Upper lobe of left lung (tissue), 6 donors: ENCODE data around the gene PCDH1. TPM values are rescaled to one million over a fixed set of nuclear protein-coding genes. Genes with fewer than 3 reads are reported as not detected.

Experiments
- ATAC-seq, 2 donors: fragments of 200-7000 bp; cut with Tn5 transposase; one replicate each; pipeline ENCODE4 v1.9.1; 2022; ENCODE audit warnings: mild to moderate bottlenecking in 2 of 2, moderate library complexity in 2 of 2; ENCODE audit not compliant: low FRiP score in 2 of 2
- DNase-seq, 2 donors: peaks; one replicate each; pipeline ENCODE4 v3.0.0-alpha.2; 2019 to 2020
- H3K27ac ChIP-seq, 4 donors: fragments of 200-600 bp; sonication (generic); one replicate each; pipeline ENCODE4 v1.5.1; 2016 to 2019
- H3K27me3 ChIP-seq, 4 donors: fragments of 200-600 bp; sonication (generic); one replicate each; pipeline ENCODE4 v1.5.1; 2017 to 2019
- H3K36me3 ChIP-seq, 4 donors: fragments of 200-600 bp; sonication (generic); one replicate each; pipeline ENCODE4 v1.5.1; 2016 to 2019
- H3K4me1 ChIP-seq, 4 donors: fragments of 200-600 bp; sonication (generic); one replicate each; pipeline ENCODE4 v1.5.1; 2018 to 2019
- H3K4me3 ChIP-seq, 4 donors: fragments of 200-600 bp; sonication (generic); one replicate each; pipeline ENCODE4 v1.5.1; 2017 to 2019; ENCODE audit warnings: mild to moderate bottlenecking in 2 of 4, moderate library complexity in 1 of 4
- H3K9me3 ChIP-seq, 4 donors: fragments of 200-600 bp; sonication (generic); one replicate each; pipeline ENCODE4 v1.5.1; 2018 to 2019
- CTCF ChIP-seq, 6 experiments: fragments of 450-650 bp in 4 of 6; fragments of 200-600 bp in 2 of 6; sonication (generic) in 2 of 6; IDR thresholded peaks; one replicate each; pipeline ENCODE4 v1.5.1; 2016 to 2019; ENCODE audit warnings: antibody characterized with exemption in 6 of 6
- EP300 ChIP-seq, 4 donors: sonication (generic); formaldehyde crosslinking; IDR thresholded peaks; one replicate each; pipeline ENCODE4 v1.5.1; 2017; ENCODE audit warnings: antibody characterized with exemption in 4 of 4, control low read depth in 2 of 4
- POLR2A ChIP-seq, 4 donors: fragments of 450-650 bp; IDR thresholded peaks; one replicate each; pipeline ENCODE4 v1.5.1; 2016 to 2017; ENCODE audit warnings: antibody characterized with exemption in 4 of 4, mild to moderate bottlenecking in 2 of 4
- POLR2AphosphoS5 ChIP-seq, 2 donors: sonication (generic); formaldehyde crosslinking; IDR thresholded peaks; one replicate each; pipeline ENCODE4 v1.5.1; 2017; ENCODE audit warnings: antibody characterized with exemption in 2 of 2
- WGBS, 2 donors: methylation state at CpG; one replicate each; pipeline ENCODE4 v1.1.5; 2017 to 2018; 5-methylcytosine and 5-hydroxymethylcytosine counted together
- total RNA-seq, 6 donors: library from RNA; depleted of rRNA in 4 of 6; stranded (reverse); fragments of >200 nt in 4 of 6; gene quantifications; one replicate each; pipeline versions ENCODE4 v1.1.0 to v1.2.1, GENCODE V29; 2016 to 2021
- donor health status: DM: no; HTN: no; CAD: no; lungs with moderate emphysema.
- donor health status: DM: no; HTN: yes; CAD: no; lungs with severe emphysema.

The PCDH1 gene
- total RNA-seq, 6 donors from 2014 or later, result 41.3 to 133 (median 81.6) TPM

- no peak for TF ChIP-seq POLR2AphosphoS5 (IDR thresholded peaks at IDR 0.05)
- TF ChIP-seq POLR2A (IDR thresholded peaks at IDR 0.05), result no peak
- no peak for TF ChIP-seq CTCF (IDR thresholded peaks at IDR 0.05)
- no peak for TF ChIP-seq EP300 (IDR thresholded peaks at IDR 0.05)
- ATAC-seq, result no peak
- WGBS, 2 donors, result 38 to 82% methylated on average over 2 of the region's 2 CpGs
These were observed 43.9 kb downstream of the PCDH1 start for GRCh38 chr5:141834331-141834730.

GRCh38 chr5:141832131-141832530, 46.1 kb downstream of the PCDH1 start:
- DNase-seq (no peak), ATAC-seq (no peak)
- Histone ChIP-seq H3K27me3 (no peaks in the 10 kb centered on the region), H3K4me3 (no peak overlapping the region), H3K4me1 (peaks cover 28 to 40% (median 37%) of the 10 kb centered on the region in 4 donors), H3K36me3 (no peaks in the 10 kb centered on the region), H3K9me3 (no peaks in the 10 kb centered on the region), H3K27ac (peak overlapping the region; percentile 15 to 95 (median 64))
- no peak for TF ChIP-seq EP300 (IDR thresholded peaks at IDR 0.05)
- WGBS, 2 donors, result 89 to 90% methylated on average over 4 of the region's 4 CpGs

More at GRCh38 chr5:141834331-141834730, 43.9 kb downstream of the PCDH1 start:
- no peaks in the 10 kb centered on the region for H3K9me3 ChIP-seq
- H3K4me1 ChIP-seq, result peaks cover 33 to 60% (median 47%) of the 10 kb centered on the region in 4 donors
- no peaks in the 10 kb centered on the region for H3K36me3 ChIP-seq
- H3K27ac ChIP-seq, result peak overlapping the region; percentile 76 to 95 (median 77)
- no peak overlapping the region for H3K4me3 ChIP-seq
- H3K27me3 ChIP-seq, result no peaks in the 10 kb centered on the region
- DNase-seq, result no peak

- 68 to 70% methylated on average over 4 of the region's 4 CpGs for WGBS, 2 donors
These were observed 50.0 kb downstream of the PCDH1 start for GRCh38 chr5:141828162-141828561.

GRCh38 chr5:141826674-141827073, 51.5 kb downstream of the PCDH1 start:
- DNase-seq (no peak), ATAC-seq (no peak)
- peaks cover 11 to 36% (median 18%) of the 10 kb centered on the region in 4 donors for H3K4me1 ChIP-seq
- TF ChIP-seq CTCF (IDR thresholded peaks at IDR 0.05), result no peak
- no peak for TF ChIP-seq POLR2AphosphoS5 (IDR thresholded peaks at IDR 0.05)
- no peak for TF ChIP-seq POLR2A (IDR thresholded peaks at IDR 0.05)
- no peak for TF ChIP-seq EP300 (IDR thresholded peaks at IDR 0.05)
- H3K36me3 ChIP-seq, result no peaks in the 10 kb centered on the region
- peak overlapping the region in 3 of 4 donors; percentile 49 to 57 (median 54) for H3K27ac ChIP-seq
- no peaks in the 10 kb centered on the region for H3K27me3 ChIP-seq
- no peaks in the 10 kb centered on the region for H3K9me3 ChIP-seq
- H3K4me3 ChIP-seq, result no peak overlapping the region
- 83 to 92% methylated on average over 1 to 4 of the region's 4 CpGs for WGBS, 2 donors

More at GRCh38 chr5:141828162-141828561, 50.0 kb downstream of the PCDH1 start:
- H3K4me1 ChIP-seq, result peaks cover 5 to 21% (median 13%) of the 10 kb centered on the region in 4 donors
- ATAC-seq (no peak), DNase-seq (no peak)
- no peaks in the 10 kb centered on the region for H3K27me3 ChIP-seq
- H3K4me3 ChIP-seq, result no peak overlapping the region
- H3K36me3 ChIP-seq, result no peaks in the 10 kb centered on the region
- H3K27ac ChIP-seq, result peak overlapping the region in 2 of 4 donors; percentile 42 to 57
- no peaks in the 10 kb centered on the region for H3K9me3 ChIP-seq
- TF ChIP-seq CTCF (IDR thresholded peaks at IDR 0.05) (no peak), EP300 (IDR thresholded peaks at IDR 0.05) (no peak), POLR2A (IDR thresholded peaks at IDR 0.05) (no peak), POLR2AphosphoS5 (IDR thresholded peaks at IDR 0.05) (no peak)

- no peak for DNase-seq
- H3K27ac ChIP-seq, result peak overlapping the region in 3 of 4 donors; percentile 49 to 57 (median 54)
- TF ChIP-seq CTCF (IDR thresholded peaks at IDR 0.05), result peak in 3 of 6 experiments; percentile 17 to 26 (median 21)
- no peak for TF ChIP-seq POLR2A (IDR thresholded peaks at IDR 0.05)
- no peak for ATAC-seq
- H3K9me3 ChIP-seq, result no peaks in the 10 kb centered on the region
- no peaks in the 10 kb centered on the region for H3K36me3 ChIP-seq
- H3K4me1 ChIP-seq, result peaks cover 13 to 43% (median 20%) of the 10 kb centered on the region in 4 donors
- WGBS, 2 donors, result 43 to 54% methylated on average over 10 of the region's 10 CpGs
- no peak overlapping the region for H3K4me3 ChIP-seq
- no peaks in the 10 kb centered on the region for H3K27me3 ChIP-seq
These were observed 52.2 kb downstream of the PCDH1 start for GRCh38 chr5:141825791-141826560.
